SJCRH30 (cell line): ENCODE data around the gene PTK7. TPM values are rescaled to one million over a fixed set of nuclear protein-coding genes. Genes with fewer than 3 reads are reported as not detected.

ENCODE experiments used
- total RNA-seq: library from RNA; depleted of rRNA; stranded (reverse); fragments of >200 nt; shearing (Covaris generic); gene quantifications from 2 replicates; pipeline ENCODE4 v1.2.3, GENCODE V29; 2014; rRNA removed

Gene PTK7
- total RNA-seq, 1 experiment from 2014 or later = 88.3 TPM

Other genes starting within 250 kb of the PTK7 start
- gene RPL7L1, start 196.7 kb upstream of the PTK7 start, total RNA-seq = 140 and 147 TPM in 2 replicates
- not detected in 2 replicates for gene PTCRA, start 160.3 kb upstream of the PTK7 start, total RNA-seq
- 40.9 and 45.3 TPM in 2 replicates for gene CNPY3, start 146.8 kb upstream of the PTK7 start, total RNA-seq
- 0.15 TPM in 1 of 2 replicates, not detected in the other for gene GNMT, start 115.6 kb upstream of the PTK7 start, total RNA-seq
- gene PEX6, start 97.1 kb upstream of the PTK7 start, total RNA-seq = 11.4 and 11.5 TPM in 2 replicates
- 70.2 and 71.9 TPM in 2 replicates for gene PPP2R5D, start 91.7 kb upstream of the PTK7 start, total RNA-seq
- 67.6 and 81.1 TPM in 2 replicates for gene MEA1, start 62.4 kb upstream of the PTK7 start, total RNA-seq
- gene KLHDC3, start 62.1 kb upstream of the PTK7 start, total RNA-seq = 115 and 123 TPM in 2 replicates
- gene RRP36, start 54.7 kb upstream of the PTK7 start, total RNA-seq = 95.4 and 95.8 TPM in 2 replicates
- gene CUL7, start 22.5 kb upstream of the PTK7 start, total RNA-seq = 14.8 and 15.2 TPM in 2 replicates
- gene MRPL2, start 16.9 kb upstream of the PTK7 start, total RNA-seq = 25.8 and 26.2 TPM in 2 replicates
- gene KLC4, start 16.7 kb upstream of the PTK7 start, total RNA-seq = 10.5 and 13.2 TPM in 2 replicates
- 23.5 and 25.8 TPM in 2 replicates for gene SRF, start 95.0 kb downstream of the PTK7 start, total RNA-seq
- 14.1 and 14.5 TPM in 2 replicates for gene CUL9, start 105.9 kb downstream of the PTK7 start, total RNA-seq
- 23.8 and 31.4 TPM in 2 replicates for gene DNPH1, start 153.2 kb downstream of the PTK7 start, total RNA-seq
- gene TTBK1, start 167.2 kb downstream of the PTK7 start, total RNA-seq = not detected in 2 replicates
- not detected in 2 replicates for gene SLC22A7, start 221.9 kb downstream of the PTK7 start, total RNA-seq
- not detected in 2 replicates for gene CRIP3, start 232.5 kb downstream of the PTK7 start, total RNA-seq